Caco-2 (cell line): Measurements from ENCODE around the gene HHLA2. TPM values are rescaled to one million over a fixed set of nuclear protein-coding genes. Genes with fewer than 3 reads are reported as not detected.

Experiments used
- BruUV-seq: library from RNA; stranded (reverse); fragments of 400-500 nt; replicated peaks from 2 replicates; lab custom pipeline; 2021; lab: Mats Ljungman, UMichigan
- CTCF ChIA-PET: fragments of 300-600 bp; sonication (Branson Sonifier 250); formaldehyde crosslinking; loops from one replicate; lab custom pipeline; 2022; ENCODE audit warnings: antibody characterized with exemption; lab: Charles Lee
- POLR2A ChIA-PET: fragments of 300-600 bp; sonication (Branson Sonifier 250); formaldehyde crosslinking; loops from one replicate; lab custom pipeline; 2022; ENCODE audit warnings: antibody characterized with exemption; lab: Charles Lee
- DNase-seq, 2 experiments: peaks; one replicate each; pipeline versions ENCODE4 v3.0.0 to v3.0.0-alpha.2; 2020 to 2022
- H3K27me3 ChIP-seq: replicated peaks from 2 replicates; pipeline ENCODE4 v1.6.0; 2011; ENCODE audit warnings: low read length; ENCODE audit not compliant: control insufficient read depth, insufficient read depth
- H3K36me3 ChIP-seq: 2 replicates; pipeline ENCODE4 v1.5.1; 2011; ENCODE audit warnings: low read length; ENCODE audit not compliant: control insufficient read depth, insufficient read depth
- H3K4me1 ChIP-seq: fragments of 250-450 bp; sonication (Bioruptor Pico); 2 replicates; pipeline ENCODE4 v1.5.1; 2020; ENCODE audit warnings: mild to moderate bottlenecking
- H3K4me3 ChIP-seq: 2 replicates; pipeline ENCODE4 v1.5.1; 2011; ENCODE audit warnings: low read depth, mild to moderate bottlenecking, control low read depth, low read length
- H3K9me3 ChIP-seq: fragments of 250-450 bp; sonication (Bioruptor Pico); 2 replicates; pipeline ENCODE4 v1.5.1; 2020; ENCODE audit warnings: mild to moderate bottlenecking, moderate library complexity
- H3K27ac Mint-ChIP-seq: one replicate; pipeline ENCODE4 v1.8.0; 2022; ENCODE audit warnings: mixed read lengths; ENCODE audit not compliant: unreplicated experiment
- H3K27me3 Mint-ChIP-seq: one replicate; pipeline ENCODE4 v1.8.0; 2022; ENCODE audit warnings: mixed read lengths; ENCODE audit not compliant: insufficient read depth, unreplicated experiment
- H3K36me3 Mint-ChIP-seq: one replicate; pipeline ENCODE4 v1.8.0; 2022; ENCODE audit warnings: mild to moderate bottlenecking, mixed read lengths; ENCODE audit not compliant: insufficient read depth, unreplicated experiment
- H3K4me1 Mint-ChIP-seq: one replicate; pipeline ENCODE4 v1.8.0; 2022; ENCODE audit warnings: low read depth, mixed read lengths; ENCODE audit not compliant: unreplicated experiment
- H3K4me3 Mint-ChIP-seq: one replicate; pipeline ENCODE4 v1.8.0; 2022; ENCODE audit warnings: mild to moderate bottlenecking, moderate library complexity, mixed read lengths; ENCODE audit not compliant: unreplicated experiment
- H3K9me3 Mint-ChIP-seq: one replicate; pipeline ENCODE4 v1.8.0; 2022; ENCODE audit warnings: mixed read lengths; ENCODE audit not compliant: unreplicated experiment
- intact Hi-C: fragments of 100-400 bp; cut with micrococcal nuclease; formaldehyde crosslinking; loops from one replicate; pipeline ENCODE4 v1.10.0; 2022; ENCODE audit not compliant: unreplicated experiment
- total RNA-seq: library from RNA; stranded (reverse); gene quantifications from 2 replicates; pipeline ENCODE4 v1.2.3, GENCODE V29; 2022
- TF ChIP-seq, protein P1 (sequence below), 2 experiments: fragments of 200-600 bp in 1 of 2; IDR thresholded peaks; 1 replicate in 1 of 2; 2 replicates in 1 of 2; pipeline versions ENCODE4 v1.5.1 to v1.8.0; 2011 to 2022; ENCODE audit warnings: antibody characterized with exemption in 1 of 2, control low read depth in 1 of 2, inconsistent platforms in 1 of 2, low read depth in 1 of 2, low read length in 1 of 2, mild to moderate bottlenecking in 1 of 2, moderate library complexity in 1 of 2; ENCODE audit not compliant: insufficient read depth in 1 of 2, severe bottlenecking in 1 of 2, unreplicated experiment in 1 of 2

The HHLA2 gene
- total RNA-seq, 1 experiment from 2014 or later = 0.50 TPM

DNA sequence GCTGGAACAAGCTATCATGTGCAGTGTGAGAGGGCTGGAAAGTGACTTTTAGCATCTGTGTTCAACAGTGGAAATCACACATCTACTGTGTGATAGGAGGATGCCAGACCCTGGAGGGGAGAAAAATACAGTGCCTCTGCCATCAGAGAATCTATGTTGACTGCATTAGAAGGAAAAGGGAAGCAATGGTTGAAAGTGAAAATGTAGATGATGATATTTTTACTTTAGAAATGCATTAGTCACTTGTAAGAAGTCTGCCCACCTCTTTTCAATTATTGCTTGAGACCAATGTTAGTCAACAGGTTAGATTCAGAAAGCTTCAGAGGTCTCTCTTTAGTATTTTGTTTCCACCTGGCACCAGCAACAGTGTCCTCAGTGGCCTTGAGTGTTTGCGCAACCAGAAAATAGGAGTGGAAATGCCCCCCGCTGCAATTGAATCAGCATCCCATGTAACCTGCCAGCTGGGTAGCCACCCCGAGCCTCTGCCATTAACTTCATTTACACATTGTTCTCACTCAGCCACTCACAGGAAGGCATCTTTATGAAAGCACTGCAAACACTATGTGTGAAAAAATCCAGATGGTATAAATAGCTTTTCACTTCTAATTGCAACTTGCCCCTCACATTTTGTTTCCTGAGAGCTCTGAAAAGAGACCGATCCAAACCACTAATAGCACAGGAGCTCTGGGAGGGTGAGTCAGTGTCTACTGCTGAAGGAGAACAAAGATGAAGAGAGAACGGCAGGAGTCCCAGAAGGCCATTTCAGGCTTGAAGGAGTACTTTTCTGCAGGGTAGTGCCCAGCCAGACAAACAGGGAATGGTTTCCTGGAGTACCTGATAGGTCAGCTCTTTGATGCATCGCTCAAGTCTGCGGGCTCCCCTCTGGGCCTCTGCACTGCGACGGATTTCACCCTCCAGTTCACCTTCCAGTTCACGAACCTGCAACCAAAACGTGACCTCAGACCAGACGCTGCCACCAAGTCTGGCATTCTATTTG lies 92.1 kb downstream of the HHLA2 start:
- intact Hi-C loops = no loop called here
- CTCF ChIA-PET = no interaction called here
- Mint-ChIP-seq H3K9me3 (no peaks in the 10 kb centered on the region), H3K27ac (no peak overlapping the region), H3K4me3 (no peak overlapping the region), H3K36me3 (no peaks in the 10 kb centered on the region), H3K27me3 (no peaks in the 10 kb centered on the region), H3K4me1 (no peaks in the 10 kb centered on the region)
- POLR2A ChIA-PET = no interaction called here
- no peak for DNase-seq
- peaks cover under 1% of the 10 kb centered on the region; the same call in 1 of the 2 replicates for H3K4me1 ChIP-seq
- H3K4me3 ChIP-seq = no peak overlapping the region
- H3K27me3 ChIP-seq = no peaks in the 10 kb centered on the region
- no peaks in the 10 kb centered on the region for H3K9me3 ChIP-seq
- BruUV-seq = no TSS peak
- TF ChIP-seq, protein P1, sequence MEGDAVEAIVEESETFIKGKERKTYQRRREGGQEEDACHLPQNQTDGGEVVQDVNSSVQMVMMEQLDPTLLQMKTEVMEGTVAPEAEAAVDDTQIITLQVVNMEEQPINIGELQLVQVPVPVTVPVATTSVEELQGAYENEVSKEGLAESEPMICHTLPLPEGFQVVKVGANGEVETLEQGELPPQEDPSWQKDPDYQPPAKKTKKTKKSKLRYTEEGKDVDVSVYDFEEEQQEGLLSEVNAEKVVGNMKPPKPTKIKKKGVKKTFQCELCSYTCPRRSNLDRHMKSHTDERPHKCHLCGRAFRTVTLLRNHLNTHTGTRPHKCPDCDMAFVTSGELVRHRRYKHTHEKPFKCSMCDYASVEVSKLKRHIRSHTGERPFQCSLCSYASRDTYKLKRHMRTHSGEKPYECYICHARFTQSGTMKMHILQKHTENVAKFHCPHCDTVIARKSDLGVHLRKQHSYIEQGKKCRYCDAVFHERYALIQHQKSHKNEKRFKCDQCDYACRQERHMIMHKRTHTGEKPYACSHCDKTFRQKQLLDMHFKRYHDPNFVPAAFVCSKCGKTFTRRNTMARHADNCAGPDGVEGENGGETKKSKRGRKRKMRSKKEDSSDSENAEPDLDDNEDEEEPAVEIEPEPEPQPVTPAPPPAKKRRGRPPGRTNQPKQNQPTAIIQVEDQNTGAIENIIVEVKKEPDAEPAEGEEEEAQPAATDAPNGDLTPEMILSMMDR (IDR thresholded peaks at IDR 0.05; ENCODE audit: insufficient read depth in 1 of 2, low read depth in 1 of 2, low read length in 1 of 2, severe bottlenecking in 1 of 2, unreplicated experiment in 1 of 2) = no peak
- H3K36me3 ChIP-seq = no peaks in the 10 kb centered on the region

GRCh38 chr3:108389372-108389771 lies 93.0 kb downstream of the HHLA2 start:
- BruUV-seq = no TSS peak
- no peaks in the 10 kb centered on the region for H3K27me3 ChIP-seq
- no peaks in the 10 kb centered on the region for H3K4me1 Mint-ChIP-seq
- no peaks in the 10 kb centered on the region for H3K9me3 Mint-ChIP-seq
- H3K36me3 Mint-ChIP-seq = no peaks in the 10 kb centered on the region
- H3K4me1 ChIP-seq = no peaks in the 10 kb centered on the region
- no peaks in the 10 kb centered on the region for H3K27me3 Mint-ChIP-seq
- H3K27ac Mint-ChIP-seq = no peak overlapping the region
- no peak for DNase-seq
- no peak overlapping the region for H3K4me3 Mint-ChIP-seq
- H3K36me3 ChIP-seq = no peaks in the 10 kb centered on the region
- H3K9me3 ChIP-seq = no peaks in the 10 kb centered on the region
- no peak overlapping the region for H3K4me3 ChIP-seq
- ChIA-PET CTCF (no interaction called here), POLR2A (no interaction called here)
- TF ChIP-seq, protein P1 (IDR thresholded peaks at IDR 0.05; ENCODE audit: insufficient read depth in 1 of 2, low read depth in 1 of 2, low read length in 1 of 2, severe bottlenecking in 1 of 2, unreplicated experiment in 1 of 2) = no peak
- intact Hi-C loops = no loop called here

GRCh38 chr3:108391917-108392593 lies 95.7 kb downstream of the HHLA2 start:
- no peak for DNase-seq
- no peak overlapping the region for H3K27ac Mint-ChIP-seq
- no peaks in the 10 kb centered on the region for H3K27me3 Mint-ChIP-seq
- no peaks in the 10 kb centered on the region for H3K9me3 Mint-ChIP-seq
- no peaks in the 10 kb centered on the region for H3K4me1 Mint-ChIP-seq
- TF ChIP-seq, protein P1 (IDR thresholded peaks at IDR 0.05; ENCODE audit: insufficient read depth in 1 of 2, low read depth in 1 of 2, low read length in 1 of 2, severe bottlenecking in 1 of 2, unreplicated experiment in 1 of 2) = no peak
- no peaks in the 10 kb centered on the region for H3K36me3 ChIP-seq
- H3K36me3 Mint-ChIP-seq = no peaks in the 10 kb centered on the region
- no TSS peak for BruUV-seq
- CTCF ChIA-PET = no interaction called here
- H3K4me1 ChIP-seq = no peaks in the 10 kb centered on the region
- intact Hi-C loops = no loop called here
- no peak overlapping the region for H3K4me3 ChIP-seq
- POLR2A ChIA-PET = no interaction called here
- no peaks in the 10 kb centered on the region for H3K27me3 ChIP-seq
- no peaks in the 10 kb centered on the region for H3K9me3 ChIP-seq
- no peak overlapping the region for H3K4me3 Mint-ChIP-seq
